Gastrocnemius medialis (tissue), 4 donors: ENCODE results near the gene AQP12B. TPM values are rescaled to one million over a fixed set of nuclear protein-coding genes. Genes with fewer than 3 reads are reported as not detected.

Source experiments
- ATAC-seq, 2 donors: fragments of 150-250 bp; one replicate each; pipeline ENCODE4 v1.9.1; 2016
- DNase-seq, 2 donors: peaks; one replicate each; pipeline ENCODE4 v3.0.0-alpha.2; 2019
- H3K27ac ChIP-seq, 4 donors: fragments of 200-600 bp; sonication (generic); 1 replicate in 1 of 4; 2 replicates in 3 of 4; pipeline ENCODE4 v1.5.1; 2016 to 2018; ENCODE audit warnings: mild to moderate bottlenecking in 2 of 4, moderate library complexity in 1 of 4
- H3K27me3 ChIP-seq, 3 donors: fragments of 200-600 bp; sonication (generic) in 2 of 3; 1 replicate in 1 of 3; 2 replicates in 2 of 3; pipeline versions ENCODE4 v1.5.1 to v1.6.0; 2016 to 2019; ENCODE audit warnings: mild to moderate bottlenecking in 1 of 3, moderate library complexity in 1 of 3
- H3K36me3 ChIP-seq, 2 donors: fragments of 200-600 bp; sonication (generic) in 1 of 2; one replicate each; pipeline ENCODE4 v1.5.1; 2017 to 2018
- H3K4me1 ChIP-seq, 2 donors: fragments of 200-600 bp; sonication (generic) in 1 of 2; one replicate each; pipeline ENCODE4 v1.5.1; 2016 to 2017; ENCODE audit warnings: mild to moderate bottlenecking in 2 of 2
- H3K4me3 ChIP-seq, 4 donors: fragments of 200-600 bp; sonication (generic) in 3 of 4; 1 replicate in 1 of 4; 2 replicates in 3 of 4; pipeline ENCODE4 v1.5.1; 2016 to 2019; ENCODE audit warnings: mild to moderate bottlenecking in 2 of 4
- H3K9me3 ChIP-seq, 3 donors: fragments of 200-600 bp; sonication (generic) in 2 of 3; 1 replicate in 1 of 3; 2 replicates in 2 of 3; pipeline ENCODE4 v1.5.1; 2016 to 2019
- CTCF ChIP-seq, 5 experiments: fragments of 450-650 bp in 3 of 5; fragments of 200-600 bp in 2 of 5; sonication (generic) in 2 of 5; IDR thresholded peaks in 4 of 5; conservative IDR thresholded peaks in 1 of 5; 1 replicate in 4 of 5; 2 replicates in 1 of 5; pipeline ENCODE4 v1.5.1; 2016 to 2019; ENCODE audit warnings: antibody characterized with exemption in 5 of 5, mild to moderate bottlenecking in 3 of 5, moderate library complexity in 3 of 5
- POLR2A ChIP-seq, 2 donors: fragments of 450-650 bp; IDR thresholded peaks; one replicate each; pipeline ENCODE4 v1.6.1; 2017; ENCODE audit warnings: antibody characterized with exemption in 2 of 2, mild to moderate bottlenecking in 2 of 2, moderate library complexity in 2 of 2
- in situ Hi-C, 4 donors: fragments of 200-750 bp; cut with MboI; loops; one replicate each; pipeline versions ENCODE4 v1.15.0 to v1.8.0; 2017; ENCODE audit warnings: low sequenced_read_pairs in 4 of 4
- intact Hi-C: fragments of 100-400 bp; cut with DNase I; formaldehyde crosslinking; loops from one replicate; pipeline ENCODE4 v1.15.1; 2023; ENCODE audit warnings: low total_unique reads
- total RNA-seq, 4 donors: library from RNA; depleted of rRNA; stranded (reverse); fragments of >200 nt; gene quantifications; one replicate each; pipeline versions ENCODE4 v1.1.0 to v1.2.3, GENCODE V29; 2016

The AQP12B gene
- total RNA-seq, 4 donors from 2014 or later = not detected

DNA sequence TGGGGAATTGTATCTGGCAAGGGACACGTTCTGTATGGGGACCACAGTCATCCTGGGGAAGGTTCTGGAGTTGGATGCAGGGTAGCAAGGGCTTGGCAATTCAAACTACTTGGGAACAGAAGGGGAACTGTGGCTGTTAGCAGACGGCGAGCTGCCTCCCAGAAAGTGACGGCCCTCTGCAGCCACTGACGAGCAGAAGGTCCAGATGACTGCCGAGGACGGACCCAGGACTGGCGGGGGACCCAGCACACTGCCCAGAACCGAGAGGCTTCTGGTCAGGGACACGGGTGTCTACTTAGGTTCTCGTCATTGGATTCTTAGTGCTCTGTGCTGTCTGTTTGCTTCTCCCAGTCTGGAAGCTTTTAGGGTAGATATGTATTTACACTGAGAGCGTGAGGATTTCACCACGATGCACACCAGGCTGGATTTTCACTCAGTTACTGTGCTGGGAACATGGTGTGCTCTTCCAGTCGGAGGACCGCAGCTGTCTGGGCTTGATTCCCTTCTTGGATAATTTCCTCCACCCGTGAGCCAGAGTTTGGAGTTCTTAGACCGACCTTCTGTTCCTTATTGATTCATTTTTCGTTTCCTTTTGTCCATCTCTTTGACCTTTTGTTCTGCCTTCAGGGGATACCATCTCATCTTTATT, 44.0 kb downstream of the AQP12B start:
- in situ Hi-C loops = no loop called here
- H3K27me3 ChIP-seq = peaks cover 0 to 13% (median 5%) of the 10 kb centered on the region in 3 donors
- ATAC-seq = peak; percentile 93 to 98
- DNase-seq = peak; percentile 51 to 61
- H3K36me3 ChIP-seq = no peaks in the 10 kb centered on the region
- no peaks in the 10 kb centered on the region for H3K9me3 ChIP-seq
- peak overlapping the region in 1 of 4 donors; percentile 7 for H3K4me3 ChIP-seq
- no peak for TF ChIP-seq POLR2A (IDR thresholded peaks at IDR 0.05)
- no peak for TF ChIP-seq CTCF (IDR thresholded peaks at IDR 0.05 in 4 of 5, conservative IDR thresholded peaks at IDR 0.05 in 1 of 5)
- peaks cover 0 to 15% of the 10 kb centered on the region in 2 donors for H3K4me1 ChIP-seq
- peak overlapping the region; percentile 39 to 74 (median 58) for H3K27ac ChIP-seq
- intact Hi-C loops = no loop called here

- no peak overlapping the region for H3K4me3 ChIP-seq
- intact Hi-C loops (no loop called here), in situ Hi-C loops (no loop called here)
- DNase-seq (no peak), ATAC-seq (no peak)
- H3K27me3 ChIP-seq = peaks cover 0 to 9% (median 3%) of the 10 kb centered on the region in 3 donors
- TF ChIP-seq POLR2A (IDR thresholded peaks at IDR 0.05) (no peak), CTCF (IDR thresholded peaks at IDR 0.05 in 4 of 5, conservative IDR thresholded peaks at IDR 0.05 in 1 of 5) (no peak)
- peak overlapping the region in 3 of 4 donors; percentile 22 to 74 (median 51) for H3K27ac ChIP-seq
- H3K9me3 ChIP-seq = no peaks in the 10 kb centered on the region
- no peaks in the 10 kb centered on the region for H3K36me3 ChIP-seq
- peaks cover 0 to 15% of the 10 kb centered on the region in 2 donors for H3K4me1 ChIP-seq
Observed at GRCh38 chr2:240637901-240638345, 44.8 kb downstream of the AQP12B start.

DNA sequence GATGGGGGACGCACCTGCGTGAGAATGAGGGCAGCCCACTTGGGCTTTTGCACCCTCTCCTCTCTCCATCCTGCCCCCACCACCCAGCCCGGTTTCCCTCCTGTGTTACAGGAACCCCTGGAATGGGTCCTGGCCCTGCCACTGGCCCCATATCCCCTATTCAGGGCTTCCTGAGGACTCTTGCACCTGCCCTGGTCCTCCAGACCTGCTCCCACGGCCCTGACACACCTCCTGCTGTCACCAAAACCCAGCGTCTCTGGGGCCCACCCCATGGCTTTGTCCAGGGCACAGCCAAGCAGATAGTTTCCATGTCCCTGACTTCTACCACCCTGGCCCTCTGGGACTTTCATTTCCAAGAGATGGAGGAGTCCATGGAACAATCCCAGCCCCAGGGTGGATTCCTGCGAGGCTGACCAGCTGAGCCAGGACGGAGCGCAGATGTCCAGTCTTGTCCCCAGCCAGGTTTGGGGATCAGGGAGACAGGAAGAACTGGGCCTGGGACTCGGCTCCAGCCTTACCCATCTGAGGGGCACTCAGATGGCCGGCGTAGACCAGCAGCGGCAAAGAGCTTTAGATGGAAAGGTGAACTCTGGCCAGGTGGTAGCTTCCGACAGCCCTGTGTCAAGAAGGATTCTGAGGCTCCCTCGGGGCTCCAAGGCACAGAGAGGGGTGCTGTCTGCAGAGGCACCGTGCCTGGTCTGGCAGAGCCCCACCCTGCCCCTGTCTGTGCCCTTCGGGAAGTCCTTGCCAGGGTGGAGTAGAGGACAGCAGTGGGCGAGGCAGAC, 45.4 kb downstream of the AQP12B start:
- no peak overlapping the region for H3K4me3 ChIP-seq
- TF ChIP-seq POLR2A (IDR thresholded peaks at IDR 0.05) (no peak), CTCF (IDR thresholded peaks at IDR 0.05 in 4 of 5, conservative IDR thresholded peaks at IDR 0.05 in 1 of 5) (no peak)
- in situ Hi-C loops (no loop called here), intact Hi-C loops (no loop called here)
- H3K9me3 ChIP-seq = no peaks in the 10 kb centered on the region
- no peaks in the 10 kb centered on the region for H3K36me3 ChIP-seq
- H3K4me1 ChIP-seq = peaks cover 0 to 15% of the 10 kb centered on the region in 2 donors
- H3K27ac ChIP-seq = peak overlapping the region in 3 of 4 donors; percentile 22 to 74 (median 51)
- no peak for ATAC-seq
- DNase-seq = no peak
- peaks cover 0 to 3% (median 3%) of the 10 kb centered on the region in 3 donors for H3K27me3 ChIP-seq

- Histone ChIP-seq H3K9me3 (no peaks in the 10 kb centered on the region), H3K36me3 (no peaks in the 10 kb centered on the region), H3K27me3 (peaks cover 0 to 3% (median 0%) of the 10 kb centered on the region in 3 donors), H3K4me3 (no peak overlapping the region), H3K27ac (no peak overlapping the region), H3K4me1 (peaks cover 0 to 15% of the 10 kb centered on the region in 2 donors)
- intact Hi-C loops = no loop called here
- ATAC-seq (no peak), DNase-seq (no peak)
- in situ Hi-C loops = no loop called here
- TF ChIP-seq POLR2A (IDR thresholded peaks at IDR 0.05) = no peak
- TF ChIP-seq CTCF (IDR thresholded peaks at IDR 0.05 in 4 of 5, conservative IDR thresholded peaks at IDR 0.05 in 1 of 5) = no peak
Observed at GRCh38 chr2:240636563-240637115, 46.0 kb downstream of the AQP12B start.
